IMR-90 (cell line): Measurements from ENCODE around the gene CORO1C. TPM values are rescaled to one million over a fixed set of nuclear protein-coding genes. Genes with fewer than 3 reads are reported as not detected.

Experiments
- ATAC-seq: fragments of 200-7000 bp; cut with Tn5 transposase; 2 replicates; pipeline ENCODE4 v1.9.1; 2020; ENCODE audit warnings: low read depth, mild to moderate bottlenecking, moderate library complexity
- BruUV-seq: library from RNA; stranded (reverse); fragments of 400-500 nt; replicated peaks from 2 replicates; lab custom pipeline; 2021; lab: Mats Ljungman, UMichigan
- CTCF ChIA-PET: fragments of 300-600 bp; formaldehyde crosslinking; extraction: SDS; loops from one replicate; lab custom pipeline; 2021; ENCODE audit warnings: antibody characterized with exemption; lab: Yijun Ruan, JAX
- POLR2A ChIA-PET: fragments of 300-600 bp; sonication (Branson Sonifier 250); formaldehyde crosslinking; loops from one replicate; lab custom pipeline; 2022; ENCODE audit warnings: antibody characterized with exemption; ENCODE audit not compliant: unreplicated experiment; lab: Charles Lee
- DNase-seq: peaks from one replicate; pipeline ENCODE4 v3.0.0; 2013
- H2AFZ ChIP-seq: replicated peaks from 2 replicates; pipeline ENCODE3; 2013; ENCODE audit warnings: low read length, mild to moderate bottlenecking; ENCODE audit not compliant: poor library complexity
- H2AK5ac ChIP-seq: 2 replicates; pipeline ENCODE4 v1.6.1; 2013; ENCODE audit warnings: low read depth, low read length, inconsistent platforms
- H2AK9ac ChIP-seq: replicated peaks from 2 replicates; pipeline ENCODE3; 2013; ENCODE audit warnings: mild to moderate bottlenecking, low read depth, low read length, moderate library complexity; ENCODE audit not compliant: poor library complexity
- H2BK120ac ChIP-seq: 2 replicates; pipeline ENCODE4 v1.6.1; 2013; ENCODE audit warnings: low read depth, low read length, inconsistent platforms
- H2BK15ac ChIP-seq: 3 replicates; pipeline ENCODE4 v1.6.1; 2013; ENCODE audit warnings: low read depth, low read length, inconsistent platforms
- H2BK20ac ChIP-seq: 2 replicates; pipeline ENCODE4 v1.6.1; 2013; ENCODE audit warnings: low read depth, mild to moderate bottlenecking, inconsistent platforms, low read length, moderate library complexity
- H2BK5ac ChIP-seq: 2 replicates; pipeline ENCODE4 v1.6.1; 2013; ENCODE audit warnings: mild to moderate bottlenecking, low read depth, low read length, inconsistent platforms; ENCODE audit not compliant: poor library complexity, severe bottlenecking
- H3K14ac ChIP-seq: replicated peaks from 2 replicates; pipeline ENCODE4 v1.6.1; 2013; ENCODE audit warnings: low read depth, low read length, inconsistent platforms
- H3K18ac ChIP-seq: 2 replicates; pipeline ENCODE4 v1.6.1; 2013; ENCODE audit warnings: low read depth, low read length, control low read depth
- H3K23ac ChIP-seq: 2 replicates; pipeline ENCODE4 v1.6.1; 2013; ENCODE audit warnings: low read depth, low read length, inconsistent platforms
- H3K27ac ChIP-seq: 2 replicates; pipeline ENCODE4 v1.5.1; 2013; ENCODE audit warnings: mild to moderate bottlenecking, control low read depth, low read length; ENCODE audit not compliant: insufficient read depth
- H3K27me3 ChIP-seq: 2 replicates; pipeline ENCODE4 v1.6.1; 2013; ENCODE audit warnings: low read length; ENCODE audit not compliant: control insufficient read depth, insufficient read depth
- H3K36me3 ChIP-seq: 2 replicates; pipeline ENCODE4 v1.6.1; 2013; ENCODE audit warnings: low read length, mixed read lengths; ENCODE audit not compliant: control insufficient read depth, insufficient read depth
- H3K4ac ChIP-seq: 2 replicates; pipeline ENCODE4 v1.6.1; 2013; ENCODE audit warnings: low read depth, low read length, inconsistent platforms
- H3K4me1 ChIP-seq: 2 replicates; pipeline ENCODE4 v1.6.1; 2013; ENCODE audit warnings: low read length, mixed read lengths; ENCODE audit not compliant: control insufficient read depth, insufficient read depth
- H3K4me2 ChIP-seq: 2 replicates; pipeline ENCODE4 v1.6.1; 2013; ENCODE audit warnings: low read depth, mild to moderate bottlenecking, control low read depth, low read length, moderate library complexity
- H3K4me3 ChIP-seq: 2 replicates; pipeline ENCODE4 v1.5.1; 2013; ENCODE audit warnings: low read depth, mild to moderate bottlenecking, control low read depth, low read length, moderate library complexity; ENCODE audit not compliant: insufficient read depth
- H3K56ac ChIP-seq: 2 replicates; pipeline ENCODE4 v1.6.1; 2013; ENCODE audit warnings: low read length, inconsistent platforms; ENCODE audit not compliant: insufficient read depth; ENCODE audit errors: extremely low read depth
- H3K79me1 ChIP-seq, 2 experiments: 2 replicates each; pipeline ENCODE4 v1.6.1; 2013; ENCODE audit warnings: low read length in 2 of 2, inconsistent platforms in 1 of 2, low read depth in 1 of 2
- H3K9ac ChIP-seq: 2 replicates; pipeline ENCODE4 v1.6.1; 2013; ENCODE audit warnings: low read depth, low read length, control low read depth
- H3K9me1 ChIP-seq: 2 replicates; pipeline ENCODE4 v1.6.1; 2013; ENCODE audit warnings: low read length, inconsistent platforms; ENCODE audit not compliant: insufficient read depth
- H3K9me3 ChIP-seq: 2 replicates; pipeline ENCODE4 v1.6.1; 2013; ENCODE audit warnings: low read length; ENCODE audit not compliant: control insufficient read depth, insufficient read depth
- H4K20me1 ChIP-seq: 2 replicates; pipeline ENCODE4 v1.6.1; 2013; ENCODE audit warnings: low read length, inconsistent platforms; ENCODE audit not compliant: insufficient read depth
- H4K5ac ChIP-seq: 2 replicates; pipeline ENCODE4 v1.6.1; 2013; ENCODE audit warnings: mild to moderate bottlenecking, low read depth, low read length, control low read depth
- H4K8ac ChIP-seq, 2 experiments: 2 replicates each; pipeline ENCODE4 v1.6.1; 2013; ENCODE audit warnings: low read depth in 2 of 2, low read length in 2 of 2, control low read depth in 1 of 2, inconsistent platforms in 1 of 2
- H4K91ac ChIP-seq: 2 replicates; pipeline ENCODE4 v1.6.1; 2013; ENCODE audit warnings: low read depth, low read length, inconsistent platforms; ENCODE audit not compliant: insufficient read depth
- BHLHE40 ChIP-seq: fragments of 150-350 bp; IDR thresholded peaks from 2 replicates; pipeline ENCODE4 v1.6.1; 2016; ENCODE audit warnings: mild to moderate bottlenecking, low read depth, low read length
- CEBPB ChIP-seq: IDR thresholded peaks from 2 replicates; pipeline ENCODE4 v1.6.1; 2012; ENCODE audit warnings: low read depth, low read length, improper control_type of control experiment
- CHD1 ChIP-seq: IDR thresholded peaks from 2 replicates; pipeline ENCODE4 v1.6.1; 2012; ENCODE audit warnings: low read depth, low read length, improper control_type of control experiment
- MAZ ChIP-seq: IDR thresholded peaks from 2 replicates; pipeline ENCODE4 v1.6.1; 2012; ENCODE audit warnings: low read depth, mild to moderate bottlenecking, low read length, improper control_type of control experiment, moderate library complexity, borderline replicate concordance
- NFE2L2 ChIP-seq: fragments of 150-350 bp; IDR thresholded peaks from 2 replicates; pipeline ENCODE4 v1.6.1; 2016; ENCODE audit warnings: low read depth, mild to moderate bottlenecking, low read length
- RAD21 ChIP-seq: IDR thresholded peaks from 2 replicates; pipeline ENCODE4 v1.6.1; 2012; ENCODE audit warnings: low read length, improper control_type of control experiment
- SMC3 ChIP-seq: fragments of 150-350 bp; IDR thresholded peaks from 2 replicates; pipeline ENCODE4 v1.6.1; 2016; ENCODE audit warnings: low read depth, mild to moderate bottlenecking, antibody characterized with exemption, low read length, moderate library complexity
- WGBS, 2 experiments: methylation state at CpG; one replicate each; pipeline versions ENCODE4 v1.1.5 to v1.1.7; 2013; ENCODE audit warnings: missing lambda C conversion rate in 2 of 2; ENCODE audit not compliant: insufficient read length in 1 of 2; ENCODE audit errors: extremely low coverage in 2 of 2; 5-methylcytosine and 5-hydroxymethylcytosine counted together
- dilution Hi-C: fragments of 300-500 bp; cut with HindIII; formaldehyde crosslinking; loops from one replicate; pipeline ENCODE4 v1.14.3; 2018; ENCODE audit warnings: low sequenced_read_pairs; ENCODE audit not compliant: unreplicated experiment
- in situ Hi-C: fragments of 300-500 bp; cut with MboI; formaldehyde crosslinking; loops from 3 replicates; pipeline ENCODE4 v1.14.3; 2019; ENCODE audit warnings: low sequenced_read_pairs, inconsistent platforms, mixed read lengths
- intact Hi-C: fragments of 100-400 bp; cut with micrococcal nuclease; formaldehyde crosslinking; loops from 2 replicates; pipeline ENCODE4 v1.10.0; 2022
- polyA plus RNA-seq, 3 experiments: library from polyadenylated mRNA; depleted of rRNA; stranded (reverse); fragments of >200 nt; gene quantifications; 2 replicates each; pipeline ENCODE4 v1.2.3, GENCODE V29; 2012; ENCODE audit warnings: low replicate concordance in 1 of 3
- total RNA-seq: library from RNA; depleted of rRNA; stranded (reverse); fragments of >200 nt; gene quantifications from 2 replicates; pipeline ENCODE4 v1.2.3, GENCODE V29; 2012
- TF ChIP-seq, protein P1 (sequence below): conservative IDR thresholded peaks from 2 replicates; pipeline ENCODE4 v1.5.1; 2012; ENCODE audit warnings: mild to moderate bottlenecking, low read depth, low read length, improper control_type of control experiment

The CORO1C gene
- total and polyA plus RNA-seq, 2 of the 4 experiments (the other 2 are of a cell fraction) = 675 to 1,100 TPM

DNA sequence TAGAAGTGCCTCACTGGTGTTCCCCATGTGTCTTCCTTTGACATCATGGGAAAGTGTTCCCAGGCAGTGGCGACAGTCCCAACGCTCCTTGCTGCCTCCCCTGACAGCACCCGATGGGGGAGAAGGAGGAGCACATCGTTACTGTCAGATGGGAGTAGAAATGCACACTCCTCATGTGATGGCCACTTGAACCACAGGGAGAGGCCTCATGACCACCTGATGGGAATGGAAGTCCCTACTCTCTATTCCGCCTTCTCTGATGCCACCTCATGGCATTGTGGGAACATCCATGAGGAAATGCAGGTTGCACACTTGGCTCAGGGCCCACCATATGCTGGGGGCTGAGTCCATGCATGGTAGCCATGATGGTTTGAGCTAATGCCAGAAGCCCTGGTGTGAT is 14.3 kb upstream of the CORO1C start:
- ATAC-seq = no peak
- ChIA-PET CTCF (interaction anchor here (0.5 kb wide), 1 partner anchor 84 kb away, joined by 4 read pairs; no protein-coding TSS in a partner anchor), POLR2A (no interaction called here)
- Histone ChIP-seq H2BK5ac (no peak overlapping the region), H3K27ac (no peak overlapping the region), H2BK15ac (no peak overlapping the region; the same call in 2 of the 3 replicates), H3K4me2 (no peak overlapping the region), H3K9me1 (no peaks in the 10 kb centered on the region; the same call in 1 of the 2 replicates), H2AK5ac (peak overlapping the region; percentile 39; the same call in 1 of the 2 replicates), H3K18ac (no peak overlapping the region), H2BK20ac (no peak overlapping the region), H3K14ac (no peak overlapping the region), H3K79me1 (no peaks in the 10 kb centered on the region), H4K8ac (no peak overlapping the region), H4K20me1 (no peaks in the 10 kb centered on the region), H2AFZ (peak overlapping the region; percentile 10), H3K9me3 (no peaks in the 10 kb centered on the region), H3K23ac (no peak overlapping the region), H3K56ac (no peak overlapping the region), H3K4me1 (peaks cover 2% of the 10 kb centered on the region; the same call in 1 of the 2 replicates), H4K91ac (peak overlapping the region; percentile 26; the same call in 1 of the 2 replicates), H3K36me3 (no peaks in the 10 kb centered on the region), H3K4me3 (no peak overlapping the region), H2BK120ac (no peak overlapping the region), H3K27me3 (no peaks in the 10 kb centered on the region), H3K9ac (no peak overlapping the region), H2AK9ac (no peak overlapping the region), H4K5ac (no peak overlapping the region), H3K4ac (no peak overlapping the region)
- in situ Hi-C loops (no loop called here), intact Hi-C loops (no loop called here), dilution Hi-C loops (no loop called here)
- no peak for TF ChIP-seq BHLHE40
- TF ChIP-seq RAD21 = no peak
- TF ChIP-seq CHD1 = no peak
- no peak for TF ChIP-seq NFE2L2
- TF ChIP-seq CEBPB = no peak
- TF ChIP-seq SMC3 = no peak
- TF ChIP-seq MAZ = no peak
- TF ChIP-seq, protein P1, sequence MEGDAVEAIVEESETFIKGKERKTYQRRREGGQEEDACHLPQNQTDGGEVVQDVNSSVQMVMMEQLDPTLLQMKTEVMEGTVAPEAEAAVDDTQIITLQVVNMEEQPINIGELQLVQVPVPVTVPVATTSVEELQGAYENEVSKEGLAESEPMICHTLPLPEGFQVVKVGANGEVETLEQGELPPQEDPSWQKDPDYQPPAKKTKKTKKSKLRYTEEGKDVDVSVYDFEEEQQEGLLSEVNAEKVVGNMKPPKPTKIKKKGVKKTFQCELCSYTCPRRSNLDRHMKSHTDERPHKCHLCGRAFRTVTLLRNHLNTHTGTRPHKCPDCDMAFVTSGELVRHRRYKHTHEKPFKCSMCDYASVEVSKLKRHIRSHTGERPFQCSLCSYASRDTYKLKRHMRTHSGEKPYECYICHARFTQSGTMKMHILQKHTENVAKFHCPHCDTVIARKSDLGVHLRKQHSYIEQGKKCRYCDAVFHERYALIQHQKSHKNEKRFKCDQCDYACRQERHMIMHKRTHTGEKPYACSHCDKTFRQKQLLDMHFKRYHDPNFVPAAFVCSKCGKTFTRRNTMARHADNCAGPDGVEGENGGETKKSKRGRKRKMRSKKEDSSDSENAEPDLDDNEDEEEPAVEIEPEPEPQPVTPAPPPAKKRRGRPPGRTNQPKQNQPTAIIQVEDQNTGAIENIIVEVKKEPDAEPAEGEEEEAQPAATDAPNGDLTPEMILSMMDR = no peak
- DNase-seq = no peak
- no TSS peak for BruUV-seq
- no CpG with 5 or more reads among the region's 5 CpGs for WGBS, 2 experiments
